GM12873 (cell line): ENCODE data around the gene SLC9A1.

Experiments used
- CTCF ChIP-seq: IDR thresholded peaks from 2 replicates; pipeline ENCODE4 v1.5.1; 2012; ENCODE audit warnings: low read depth, mild to moderate bottlenecking, moderate library complexity, low read length, control low read depth; ENCODE audit not compliant: insufficient read depth; ENCODE audit errors: missing control alignments

Gene SLC9A1

GRCh38 chr1:27137544-27138075 is 17.3 kb downstream of the SLC9A1 start:
- TF ChIP-seq CTCF, result no peak

GRCh38 chr1:27136998-27137542 is 17.9 kb downstream of the SLC9A1 start:
- no peak for TF ChIP-seq CTCF

GRCh38 chr1:27136236-27136551 is 18.7 kb downstream of the SLC9A1 start:
- no peak for TF ChIP-seq CTCF

GRCh38 chr1:27135541-27136235 is 19.2 kb downstream of the SLC9A1 start:
- TF ChIP-seq CTCF, result peak; percentile 40

GRCh38 chr1:27133991-27134390 is 20.9 kb downstream of the SLC9A1 start:
- no peak for TF ChIP-seq CTCF

- TF ChIP-seq CTCF, result no peak
Observed at GRCh38 chr1:27133158-27133557, 21.8 kb downstream of the SLC9A1 start.

GRCh38 chr1:27132624-27133023 is 22.3 kb downstream of the SLC9A1 start:
- TF ChIP-seq CTCF, result no peak
